GM04503 (cell line): ENCODE measurements around the gene ARPC5L.

Experiments
- DNase-seq: peaks from one replicate; pipeline ENCODE4 v3.0.0-alpha.2; 2012; ENCODE audit warnings: low read depth

ARPC5L gene

DNA sequence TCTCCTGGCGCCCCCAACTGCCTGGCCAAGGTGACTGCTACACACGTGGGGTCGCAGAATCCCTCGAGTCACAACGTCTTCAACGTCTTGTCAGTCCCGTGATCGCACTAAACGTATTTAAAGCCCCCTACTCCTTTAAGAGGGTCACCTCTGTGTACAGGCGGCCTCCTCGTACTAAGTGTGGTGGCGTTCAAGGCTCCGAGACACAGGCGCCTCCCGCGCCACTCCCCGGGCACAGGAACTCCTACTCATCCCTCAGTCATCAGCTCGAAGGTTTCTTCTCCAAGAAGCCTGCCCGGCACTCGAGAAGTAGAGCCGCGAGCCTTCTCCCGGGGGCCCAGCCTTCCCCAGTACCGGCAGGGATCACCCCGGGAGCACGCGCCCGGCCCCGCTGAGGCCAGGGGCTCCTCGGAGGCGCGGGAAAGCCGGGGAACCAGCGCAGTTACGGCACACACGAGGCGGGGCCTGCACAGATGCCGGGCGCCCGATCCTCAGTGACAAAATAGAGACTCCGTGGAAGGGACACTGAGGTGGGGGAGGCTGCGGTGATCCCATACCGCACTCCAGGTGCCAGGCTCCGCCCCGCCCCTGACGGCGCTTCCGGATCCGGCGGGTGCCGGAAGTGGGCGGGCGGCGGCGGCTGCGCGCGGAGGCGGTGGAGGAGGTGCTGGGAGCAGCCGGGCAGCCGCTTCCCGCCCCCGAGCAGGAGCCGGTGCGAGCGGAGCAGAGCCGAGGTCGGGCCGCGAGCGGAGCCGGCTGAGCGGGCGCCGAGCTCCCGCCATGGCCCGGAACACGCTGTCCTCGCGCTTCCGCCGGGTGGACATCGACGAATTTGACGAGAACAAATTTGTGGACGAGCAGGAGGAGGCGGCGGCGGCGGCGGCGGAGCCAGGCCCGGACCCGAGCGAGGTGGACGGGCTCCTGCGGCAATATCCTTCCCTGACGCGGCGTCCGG lies 6.9 kb downstream of the ARPC5L start:
- DNase-seq = peak; percentile 34

DNA sequence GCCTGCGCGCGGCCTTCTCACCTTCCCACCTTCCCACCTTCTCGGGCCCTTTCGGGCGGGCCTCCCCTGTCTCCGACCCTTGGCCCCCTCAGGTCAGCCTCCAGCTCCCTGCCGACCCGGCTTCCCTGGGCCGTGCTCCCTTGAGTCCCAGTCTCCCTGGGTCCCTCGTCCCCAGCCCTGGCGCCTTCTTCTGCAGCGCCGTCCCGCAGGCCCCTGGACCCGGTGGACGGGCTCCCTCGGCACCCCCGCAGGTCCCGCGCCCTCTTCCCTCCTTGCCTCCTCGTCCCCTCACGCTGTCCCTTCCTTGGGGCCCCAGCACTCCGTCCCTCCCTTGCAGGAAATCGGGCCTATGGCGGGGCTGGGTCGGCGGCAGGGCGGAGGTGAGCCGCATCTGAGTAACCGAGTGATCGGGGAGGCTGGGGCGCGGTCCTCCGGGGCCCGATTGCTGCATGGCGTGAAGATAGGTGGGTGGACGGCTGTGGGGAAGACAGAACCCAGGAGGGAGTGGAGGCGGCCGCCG lies 7.6 kb downstream of the ARPC5L start:
- DNase-seq = no peak

DNA sequence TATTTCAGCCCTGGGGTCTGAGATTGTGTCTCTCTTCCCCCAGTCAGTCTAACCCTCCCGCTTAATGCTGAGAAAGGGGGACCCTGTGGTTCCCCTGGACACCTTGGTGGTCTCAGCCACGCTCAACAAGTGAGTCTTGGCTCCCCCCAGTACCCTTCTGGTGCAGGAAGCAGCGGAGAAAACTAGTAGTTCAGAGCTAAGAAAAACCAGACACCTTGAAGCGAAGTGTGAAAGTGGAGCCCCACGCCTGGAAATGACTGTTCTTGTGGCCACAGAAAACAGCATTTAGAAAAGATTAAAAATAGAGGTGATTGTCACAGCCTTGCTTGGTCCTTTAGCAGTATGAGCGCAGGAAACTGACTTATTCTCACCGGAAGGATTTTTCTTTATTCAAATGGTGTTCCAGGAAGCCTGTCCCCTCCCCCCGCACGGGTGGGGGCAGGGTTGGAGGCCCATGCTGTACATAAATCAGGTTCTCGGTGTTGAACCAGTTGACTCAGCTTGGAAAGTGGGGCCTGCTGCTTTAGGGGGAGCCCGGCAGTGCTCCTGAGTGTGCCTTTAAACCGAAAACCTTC lies 8.1 kb downstream of the ARPC5L start:
- no peak for DNase-seq

DNA sequence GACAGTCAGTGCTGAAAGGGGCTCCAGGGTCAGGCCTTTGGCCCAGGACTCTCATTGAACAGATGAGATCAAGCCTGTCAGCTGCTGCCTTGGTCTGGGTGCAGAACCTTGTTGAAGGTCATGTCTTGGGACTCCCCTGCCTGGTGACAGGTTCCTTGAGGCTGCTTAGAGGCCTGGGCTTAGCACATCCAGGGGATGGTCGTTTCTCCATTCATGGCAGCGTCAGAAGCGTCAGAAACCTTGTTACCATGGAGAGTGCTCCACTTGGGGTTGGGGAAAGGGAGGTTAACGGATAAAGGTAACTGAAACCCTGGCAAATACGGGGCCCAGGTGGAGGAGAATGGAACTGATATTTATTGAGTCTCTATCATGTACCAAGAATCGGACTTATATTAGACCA lies 8.8 kb downstream of the ARPC5L start:
- no peak for DNase-seq

DNA sequence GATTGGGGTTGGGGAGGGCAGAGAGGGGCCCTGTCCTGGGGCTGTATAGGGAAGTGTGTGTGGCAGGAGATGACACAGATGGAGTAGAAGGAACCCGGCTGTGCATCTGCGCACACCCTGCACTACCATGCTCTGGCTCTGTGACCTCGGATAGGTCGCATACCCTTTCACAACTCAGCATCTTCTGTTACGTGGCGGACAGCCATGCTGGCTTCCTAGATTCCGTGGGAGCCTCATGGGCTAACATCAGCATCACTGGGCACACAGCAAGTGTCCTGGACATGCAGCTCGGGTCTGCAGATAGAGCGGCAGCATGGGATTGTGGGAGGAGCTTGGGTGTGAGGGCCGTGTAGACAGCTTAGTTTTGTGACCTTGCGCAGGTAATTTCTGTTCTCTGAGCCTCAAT lies 9.2 kb downstream of the ARPC5L start:
- no peak for DNase-seq

DNA sequence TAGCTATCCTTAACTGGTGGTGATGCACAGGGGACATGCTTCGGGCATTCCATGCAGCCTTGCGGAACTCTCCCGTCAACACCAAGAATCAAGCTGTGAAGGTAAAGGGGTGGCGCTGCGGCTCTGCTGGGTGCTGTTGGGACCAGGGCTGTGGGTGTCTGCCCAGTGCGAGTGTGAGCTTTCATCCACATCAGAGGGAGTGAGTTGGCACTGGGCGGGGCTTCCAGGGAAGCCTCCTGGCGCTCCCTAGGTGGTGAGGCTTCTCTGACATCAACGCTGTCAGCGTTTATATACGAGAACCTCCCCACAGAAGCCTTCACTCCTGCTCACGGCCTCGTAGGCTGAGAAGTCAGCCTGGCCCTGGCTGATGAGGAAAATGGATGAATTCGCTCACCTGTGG lies 11.7 kb downstream of the ARPC5L start:
- DNase-seq = no peak

DNA sequence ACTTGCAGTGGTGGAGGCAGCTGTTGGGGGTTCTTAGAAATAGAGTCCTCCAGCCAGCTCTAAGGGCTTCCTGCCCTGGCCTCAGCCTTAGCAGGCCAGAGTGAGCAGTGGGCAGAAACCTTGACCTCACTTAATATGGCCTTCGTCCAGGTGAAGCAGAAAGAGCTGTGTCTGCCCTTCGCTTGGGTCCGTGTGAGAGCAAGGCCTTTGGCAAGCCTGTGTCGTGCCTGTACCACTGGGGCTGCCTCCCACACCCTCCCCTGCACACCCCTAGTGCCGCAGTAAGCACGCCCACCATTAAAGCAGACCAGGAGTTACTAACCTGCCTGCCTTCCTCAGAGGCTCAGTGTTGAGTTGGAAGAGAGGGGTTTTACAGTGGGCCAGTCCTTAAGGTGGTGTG lies 13.6 kb downstream of the ARPC5L start:
- DNase-seq = no peak

DNA sequence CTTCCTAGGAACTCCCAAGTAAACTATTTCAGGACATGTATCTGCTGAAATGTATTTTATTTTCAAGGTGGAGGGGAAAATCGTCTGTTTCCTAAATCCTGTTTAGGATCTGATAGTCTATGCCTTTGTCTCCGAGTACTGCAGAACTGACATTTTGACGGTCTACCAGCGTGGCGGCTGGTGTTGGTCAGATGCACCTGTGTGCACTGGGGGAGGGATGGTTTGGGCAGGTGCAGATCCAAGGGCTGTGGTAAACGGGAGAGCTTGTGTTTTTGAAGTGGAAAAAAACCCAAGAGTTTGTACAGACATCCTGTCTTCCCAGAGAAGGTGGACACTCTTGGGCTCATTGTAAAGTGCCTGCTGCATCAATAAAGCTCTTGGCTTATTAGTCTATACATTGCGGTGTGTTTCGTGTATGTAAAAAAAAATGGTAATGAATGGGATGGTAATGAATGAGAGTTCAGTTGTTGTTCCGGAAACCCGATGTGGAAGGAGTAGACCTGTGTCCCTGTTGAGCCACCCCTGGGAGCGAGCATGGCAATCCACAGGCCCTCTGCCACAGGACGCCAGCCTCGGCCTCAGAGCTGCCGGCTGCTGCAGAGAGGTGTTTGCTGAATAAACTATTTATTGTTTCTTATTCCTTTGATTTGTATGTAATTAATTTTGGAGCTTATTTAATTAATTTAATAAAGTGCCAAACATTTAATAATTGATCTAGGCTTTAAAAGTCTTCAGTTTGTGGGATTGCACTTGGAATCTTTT lies 15.3 kb downstream of the ARPC5L start:
- DNase-seq = no peak

DNA sequence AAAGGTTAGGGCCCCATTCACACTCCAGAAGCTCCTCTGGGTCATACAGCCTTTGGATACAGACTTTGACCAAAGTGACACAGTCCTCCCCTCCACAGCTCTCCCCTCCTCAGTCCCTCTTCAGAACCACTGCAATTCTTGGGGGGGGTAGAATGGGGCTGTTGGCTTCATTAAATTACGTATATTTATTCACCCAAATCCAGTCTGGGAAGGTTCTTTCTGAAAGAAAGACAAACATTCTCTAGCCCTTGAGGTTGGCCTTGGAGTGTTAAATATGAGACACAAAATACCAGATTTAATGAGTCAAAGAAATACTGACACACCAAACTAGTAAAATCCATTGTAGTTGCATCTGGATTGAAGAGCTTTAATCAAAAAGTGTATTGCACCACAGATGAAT lies 16.1 kb downstream of the ARPC5L start:
- no peak for DNase-seq

DNA sequence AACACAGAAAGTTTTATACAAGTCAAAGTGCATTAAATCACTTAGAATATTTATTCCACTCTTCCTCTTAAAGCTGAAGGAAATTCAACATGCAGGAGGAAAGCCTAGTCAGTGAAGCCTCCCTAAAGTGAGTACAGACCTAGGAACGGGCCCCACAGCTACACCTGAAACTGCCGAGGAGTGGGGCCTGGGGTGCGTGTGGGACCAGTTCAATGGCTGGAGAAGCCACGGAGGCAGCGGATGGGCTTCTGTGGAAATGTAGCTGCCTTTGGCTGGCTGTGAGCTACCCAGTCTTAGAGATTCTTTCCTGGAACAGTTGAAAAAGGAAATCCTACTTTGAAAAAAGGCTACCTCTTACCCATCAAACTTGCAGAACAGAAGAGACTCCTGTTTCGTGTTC lies 16.6 kb downstream of the ARPC5L start:
- DNase-seq = no peak

DNA sequence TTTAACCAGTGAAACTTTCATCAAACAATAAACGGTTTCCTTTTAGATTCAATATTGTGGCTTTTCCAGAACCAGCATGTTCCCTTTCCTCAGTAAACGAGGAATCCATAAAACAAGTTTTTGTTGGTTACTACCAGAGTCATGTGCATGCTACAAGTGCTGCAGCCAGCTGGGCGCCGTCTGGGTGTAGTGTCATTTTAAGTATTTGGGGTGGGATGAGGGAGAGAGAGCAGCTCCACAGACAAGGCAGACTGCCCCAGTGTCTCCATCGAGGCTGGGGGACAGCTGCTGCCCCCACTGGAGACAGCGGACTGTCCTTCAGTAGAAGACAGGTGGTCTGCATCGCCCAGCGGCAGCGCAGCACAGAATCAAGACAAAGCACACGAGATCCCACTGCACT lies 17.3 kb downstream of the ARPC5L start:
- no peak for DNase-seq

DNA sequence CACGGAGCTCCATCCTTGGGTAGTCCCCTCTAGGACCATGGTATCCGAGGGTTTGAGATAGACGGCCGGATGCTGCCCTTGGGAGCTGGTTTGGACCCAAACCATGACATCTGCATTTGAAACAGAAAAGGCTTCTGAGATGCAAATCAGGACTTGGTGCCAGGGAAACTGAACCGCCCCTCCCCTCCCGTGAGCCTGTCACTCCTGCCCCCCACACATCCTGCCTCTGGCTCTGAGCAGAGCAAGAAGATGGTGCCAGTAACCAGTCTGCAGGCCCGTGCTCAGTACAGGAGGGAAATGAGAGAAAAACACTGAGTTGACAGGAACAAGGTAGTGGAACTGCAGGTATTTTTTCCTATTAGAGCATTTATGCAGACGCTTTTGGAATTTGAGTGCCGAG lies 18.6 kb downstream of the ARPC5L start:
- DNase-seq = no peak

DNA sequence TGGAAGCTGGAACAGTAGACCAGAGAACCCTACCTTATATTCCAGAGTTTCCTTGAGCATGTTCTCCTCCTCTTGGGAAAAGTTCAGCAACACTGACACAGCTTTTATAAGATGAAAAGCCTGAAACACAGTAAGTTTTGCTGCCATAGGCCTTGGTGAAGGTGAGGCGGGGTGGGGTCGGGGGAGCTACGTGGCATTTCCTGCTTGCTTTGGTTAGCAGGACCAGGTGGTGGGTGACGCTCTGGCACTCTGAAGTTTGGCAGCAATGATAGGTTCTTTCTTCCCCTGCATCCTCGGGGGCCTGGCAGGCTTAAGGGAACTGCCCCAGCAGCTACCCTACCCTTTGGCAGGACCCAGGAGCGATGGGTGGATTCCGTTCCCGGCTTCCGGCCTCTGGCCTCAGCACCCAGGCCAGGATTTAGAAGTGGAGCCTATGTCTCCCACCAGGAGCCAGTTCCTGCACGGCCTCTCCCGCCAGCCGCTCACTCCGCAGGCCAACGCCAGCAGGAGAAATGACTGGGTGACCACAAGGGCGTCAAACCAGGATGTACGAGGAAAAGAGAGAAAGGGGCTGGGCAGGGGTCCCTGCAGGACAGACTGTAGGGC lies 19.3 kb downstream of the ARPC5L start:
- no peak for DNase-seq

DNA sequence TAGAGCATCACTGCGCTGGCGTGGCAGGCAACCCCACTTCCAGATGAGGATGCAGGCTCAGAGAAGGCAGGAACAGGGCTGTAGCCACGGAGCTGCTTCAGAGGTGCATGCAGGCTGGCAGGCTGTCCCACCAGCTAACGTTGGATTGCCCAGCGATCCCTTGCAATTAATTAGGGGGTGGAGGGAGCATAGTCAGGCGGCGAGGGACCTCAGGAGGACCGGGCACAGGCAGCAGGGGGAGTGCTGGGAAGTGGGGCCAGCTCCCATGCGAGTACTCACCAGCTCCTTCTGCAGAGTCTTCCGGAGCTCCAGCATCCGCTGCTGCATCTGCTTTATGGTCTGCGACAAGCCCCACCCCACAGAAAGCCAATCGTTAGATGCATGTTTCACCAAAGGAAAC lies 20.3 kb downstream of the ARPC5L start:
- DNase-seq = no peak

DNA sequence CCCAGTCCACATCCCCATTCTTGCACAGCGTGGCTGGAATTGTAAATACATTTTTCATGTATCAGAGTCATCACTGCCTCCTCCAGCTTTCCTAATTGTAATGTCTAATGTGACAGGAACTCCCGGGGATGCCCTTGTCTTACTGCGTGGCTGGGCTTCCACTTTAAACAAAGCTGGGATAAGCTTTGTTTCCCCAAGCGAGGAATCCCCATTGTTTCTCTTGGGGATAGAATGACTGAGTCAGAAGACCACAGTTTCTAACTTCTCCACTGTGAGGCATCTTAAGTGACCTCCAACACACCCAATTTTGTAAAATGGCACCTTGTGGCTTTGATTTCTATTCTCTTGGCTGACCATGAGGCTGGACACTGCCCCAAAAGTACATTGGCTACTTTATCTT lies 22.4 kb downstream of the ARPC5L start:
- no peak for DNase-seq

DNA sequence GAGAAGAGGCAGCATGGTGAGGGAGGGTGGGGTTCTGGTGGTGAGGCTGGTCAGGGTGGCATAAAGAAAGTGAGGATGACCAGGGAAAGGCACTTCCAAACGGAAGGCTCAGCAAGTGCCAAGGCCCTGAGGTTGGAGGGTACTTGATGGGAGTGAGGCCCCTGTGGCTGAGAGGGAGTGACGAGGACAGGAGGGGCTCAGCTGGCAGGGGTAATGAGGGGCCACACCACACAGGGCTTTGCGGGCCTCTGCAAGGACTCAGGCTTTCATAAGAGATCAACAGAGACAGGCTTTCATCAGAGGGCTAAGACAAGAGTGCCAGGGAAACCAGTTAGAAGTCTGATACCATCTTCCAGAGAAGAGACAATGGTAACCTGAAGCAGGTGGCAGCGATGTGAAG lies 23.6 kb downstream of the ARPC5L start:
- DNase-seq = no peak

DNA sequence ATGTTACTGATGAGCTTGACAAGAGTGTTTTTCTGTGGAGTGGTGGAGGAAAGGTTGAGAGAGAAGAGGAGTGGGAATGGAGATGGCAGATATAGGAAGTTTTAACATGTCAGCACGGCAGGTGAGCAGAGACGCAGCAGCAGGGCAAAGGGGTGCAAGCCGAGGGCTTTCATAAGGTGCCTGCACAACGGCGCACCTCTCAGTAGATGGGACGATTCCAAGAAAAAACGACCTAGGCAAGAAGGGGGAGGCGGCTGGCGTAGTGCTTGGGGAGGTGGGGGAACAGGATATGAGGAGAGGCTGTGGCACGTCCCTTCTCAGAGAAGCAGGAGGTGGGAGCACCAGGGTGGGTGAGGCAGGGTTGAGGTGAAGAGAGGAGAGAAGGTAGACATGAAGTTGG lies 24.5 kb downstream of the ARPC5L start:
- DNase-seq = no peak

DNA sequence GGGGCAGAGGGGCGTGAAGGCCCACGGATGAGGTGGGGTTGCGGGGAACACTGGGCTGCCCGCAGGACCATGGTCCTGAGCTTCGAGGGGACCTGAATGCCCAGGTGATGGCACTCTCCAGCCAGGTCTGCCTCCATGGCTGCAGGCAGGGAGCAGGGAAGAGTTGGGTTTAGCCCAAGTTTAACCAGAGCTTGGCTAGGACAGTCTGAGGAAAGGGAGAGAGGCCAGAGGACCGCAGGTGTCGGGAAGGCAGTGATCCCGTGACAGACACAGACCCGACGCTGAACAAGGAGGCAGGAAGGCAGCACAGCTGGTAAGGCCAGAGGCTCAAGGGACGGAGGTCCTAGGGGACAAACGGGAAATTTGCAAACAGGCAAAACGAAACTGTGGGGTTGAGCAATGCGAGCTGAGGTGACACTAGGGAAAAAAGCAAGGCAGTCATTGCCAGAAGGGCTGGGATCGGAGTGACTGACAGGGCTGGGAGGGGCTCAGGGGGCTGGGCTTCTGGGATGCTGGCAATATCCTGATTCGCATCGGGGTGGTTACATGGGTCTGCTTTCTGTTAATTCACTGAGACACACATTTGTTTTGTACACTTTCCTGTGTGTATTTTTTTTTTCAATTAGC lies 25.0 kb downstream of the ARPC5L start:
- no peak for DNase-seq

DNA sequence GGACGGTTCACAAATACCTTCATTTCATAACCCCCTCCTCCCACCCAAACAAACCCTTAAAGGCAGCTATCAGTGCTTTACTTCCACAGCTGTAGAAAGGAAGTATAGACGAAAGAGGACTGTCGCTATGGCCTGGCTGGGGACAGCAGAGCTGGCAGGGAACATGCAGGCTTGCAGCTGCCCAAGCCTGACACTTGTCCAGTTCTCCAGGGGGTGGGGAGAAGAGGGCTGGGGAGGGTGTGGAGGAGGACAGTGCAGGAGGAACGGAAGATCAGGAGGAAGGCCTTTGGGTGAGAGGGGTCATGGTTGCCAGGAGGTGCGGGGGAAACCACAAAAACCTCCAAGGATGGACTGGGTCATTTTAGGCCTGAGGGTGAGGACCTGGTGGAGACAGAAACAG lies 25.9 kb downstream of the ARPC5L start:
- DNase-seq = no peak

DNA sequence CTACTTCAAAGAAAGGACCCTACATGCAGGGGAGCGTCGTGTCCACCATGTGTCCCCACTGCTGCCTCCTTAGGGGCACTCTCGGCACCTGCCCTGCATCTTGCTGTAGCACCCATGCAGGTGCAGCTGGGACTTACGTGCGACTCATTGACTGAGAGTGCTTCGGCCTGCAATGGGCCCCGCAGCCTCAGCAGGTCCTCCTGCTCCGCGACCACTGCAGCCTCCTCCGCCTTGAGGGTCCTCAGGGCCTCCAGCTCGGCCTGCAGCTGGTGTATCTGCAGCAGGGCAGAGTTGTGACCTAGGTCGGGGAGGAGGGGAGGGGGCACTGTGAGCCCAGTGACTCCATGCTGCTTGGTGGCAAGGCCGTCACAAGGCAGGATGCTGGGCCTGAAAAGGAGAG lies 27.1 kb downstream of the ARPC5L start:
- DNase-seq = no peak

DNA sequence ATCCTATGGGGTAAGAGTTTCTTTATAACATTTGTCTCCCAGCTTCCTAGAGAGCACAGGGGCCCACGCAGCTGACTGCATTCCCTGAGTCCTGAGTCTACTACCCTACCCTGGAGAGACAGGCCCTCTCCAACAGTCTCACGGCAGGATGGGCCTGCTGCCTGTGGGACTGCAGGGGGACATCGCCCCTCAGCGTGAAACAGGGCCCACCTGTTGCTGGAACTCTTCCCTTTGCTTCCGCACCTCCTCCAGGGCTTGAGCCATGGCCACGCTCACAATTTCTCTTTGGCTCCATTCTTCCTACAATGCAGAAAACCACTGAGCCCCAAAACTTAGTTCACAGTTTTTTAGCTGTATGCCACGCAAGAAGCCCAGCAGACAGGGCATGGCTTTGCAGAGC lies 28.2 kb downstream of the ARPC5L start:
- no peak for DNase-seq
